H54 (cell line): ENCODE measurements around the gene PRDM2.

Experiments
- DNase-seq: peaks from one replicate; pipeline ENCODE4 v3.0.0; 2011; ENCODE audit warnings: low spot score, mixed read lengths; ENCODE audit not compliant: insufficient read length
- FAIRE-seq: peaks from 3 replicates; lab custom pipeline; 2011; peaks lifted over from hg19 to GRCh38; lab: Jason Lieb, UNC
- POLR2A ChIP-seq: IDR thresholded peaks from 2 replicates; pipeline ENCODE4 v1.6.1; 2011; ENCODE audit warnings: low read depth, mild to moderate bottlenecking, low read length

PRDM2 gene

DNA sequence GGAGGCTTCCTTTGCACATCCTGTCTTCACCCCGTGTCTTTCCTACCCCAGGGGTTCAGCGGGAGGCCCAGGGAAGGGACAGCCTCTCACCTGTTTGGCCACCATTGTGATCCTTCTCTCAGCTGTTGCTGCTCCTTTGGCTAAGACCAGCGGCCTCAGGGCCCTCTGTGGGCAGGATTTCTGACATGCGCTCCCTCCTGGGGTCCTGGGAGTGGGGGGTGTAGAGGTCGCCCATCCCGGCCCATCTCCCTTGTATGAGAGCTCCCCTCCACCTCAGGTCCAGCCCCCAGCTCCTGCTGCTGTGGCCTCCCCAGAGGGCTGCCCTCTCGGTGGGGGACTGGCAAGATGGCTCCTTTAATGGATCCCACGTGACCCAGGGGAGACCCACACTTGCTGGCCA, 120.5 kb downstream of the PRDM2 start:
- TF ChIP-seq POLR2A: no peak
- no peak for FAIRE-seq
- no peak for DNase-seq

DNA sequence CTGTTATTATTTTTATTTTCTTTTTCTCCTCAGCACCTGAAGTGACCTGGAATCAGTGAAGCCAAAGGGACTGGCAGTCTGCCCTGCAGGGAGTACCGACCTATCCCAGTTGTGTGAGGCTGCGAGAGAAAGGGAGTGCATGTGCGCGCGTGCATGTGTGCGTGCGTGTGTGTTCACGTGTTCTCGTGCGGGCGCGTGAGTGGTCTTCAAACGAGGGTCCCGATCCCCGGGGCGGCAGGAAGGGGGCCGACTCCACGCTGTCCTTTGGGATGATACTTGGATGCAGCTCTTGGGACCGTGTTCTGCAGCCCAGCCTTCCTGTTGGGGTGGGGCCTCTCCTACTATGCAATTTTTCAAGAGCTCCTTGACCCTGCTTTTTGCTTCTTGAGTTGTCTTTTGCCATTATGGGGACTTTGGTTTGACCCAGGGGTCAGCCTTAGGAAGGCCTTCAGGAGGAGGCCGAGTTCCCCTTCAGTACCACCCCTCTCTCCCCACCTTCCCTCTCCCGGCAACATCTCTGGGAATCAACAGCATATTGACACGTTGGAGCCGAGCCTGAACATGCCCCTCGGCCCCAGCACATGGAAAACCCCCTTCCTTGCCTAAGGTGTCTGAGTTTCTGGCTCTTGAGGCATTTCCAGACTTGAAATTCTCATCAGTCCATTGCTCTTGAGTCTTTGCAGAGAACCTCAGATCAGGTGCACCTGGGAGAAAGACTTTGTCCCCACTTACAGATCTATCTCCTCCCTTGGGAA, 123.3 kb downstream of the PRDM2 start:
- no peak for FAIRE-seq
- no peak for DNase-seq
- TF ChIP-seq POLR2A: no peak

DNA sequence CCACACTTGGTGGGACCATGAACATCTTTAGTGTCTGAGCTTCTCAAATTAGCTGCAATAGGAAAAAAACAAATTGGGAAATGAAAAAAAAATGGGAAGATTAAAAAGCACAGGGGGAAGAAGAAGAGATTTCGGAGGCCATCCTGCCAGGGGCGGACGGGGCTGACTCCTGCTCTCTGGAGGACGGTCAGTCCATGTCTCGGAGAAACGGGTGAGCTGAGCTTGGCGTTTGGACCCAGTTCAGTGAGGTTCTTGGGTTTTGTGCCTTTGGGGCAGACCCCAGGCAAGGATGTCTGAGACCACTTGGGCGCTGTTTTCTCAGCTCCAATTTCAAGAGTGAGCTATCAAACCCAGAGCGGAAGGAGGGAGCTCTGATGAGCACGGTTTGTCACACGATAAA, 123.9 kb downstream of the PRDM2 start:
- TF ChIP-seq POLR2A: no peak
- FAIRE-seq: no peak
- no peak for DNase-seq

DNA sequence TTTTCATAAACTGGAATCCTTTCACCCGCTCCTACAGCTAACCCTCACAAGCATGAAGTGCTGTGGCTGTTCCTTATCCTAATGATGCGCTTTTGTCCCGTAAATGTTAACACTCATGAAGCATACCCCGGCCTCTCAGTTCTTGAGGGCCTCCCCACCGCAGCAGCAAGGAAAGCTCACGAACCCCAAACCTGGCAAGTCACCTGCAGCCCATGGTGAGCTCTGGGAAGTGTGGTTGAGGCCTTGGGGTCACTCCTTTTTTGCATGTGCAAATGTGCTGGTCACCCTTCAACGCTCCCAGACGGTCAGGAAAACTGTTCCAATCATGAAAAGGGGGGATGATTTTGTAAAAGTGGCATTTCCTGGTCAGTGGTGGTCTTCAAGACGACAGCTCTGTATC, 124.6 kb downstream of the PRDM2 start:
- TF ChIP-seq POLR2A: no peak
- FAIRE-seq: no peak
- DNase-seq: no peak

- TF ChIP-seq POLR2A: no peak
- no peak for DNase-seq
- no peak for FAIRE-seq
Measured at GRCh38 chr1:13825033-13825432, 125.0 kb downstream of the PRDM2 start.

GRCh38 chr1:13826009-13826408, 126.0 kb downstream of the PRDM2 start:
- TF ChIP-seq POLR2A: no peak
- FAIRE-seq (no peak), DNase-seq (no peak)

DNA sequence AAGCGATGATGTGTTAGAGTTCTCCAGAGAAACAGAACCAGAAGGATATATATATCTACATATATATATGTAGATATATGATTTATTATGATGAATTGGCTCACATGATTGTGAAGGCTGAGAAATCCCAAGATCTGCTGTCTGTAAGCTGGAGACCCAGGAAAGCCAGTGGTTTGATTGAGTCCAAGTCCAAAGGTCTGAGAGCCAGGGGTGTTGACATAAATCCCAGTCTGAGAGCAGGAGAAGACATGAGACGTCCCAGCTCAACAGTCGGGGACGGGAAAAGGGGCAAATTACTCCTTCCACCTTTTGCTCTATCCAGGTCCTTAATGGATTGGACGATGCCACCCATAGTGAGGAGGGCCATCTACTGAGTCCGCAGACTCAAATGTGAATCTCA, 126.6 kb downstream of the PRDM2 start:
- FAIRE-seq: no peak
- no peak for DNase-seq

DNA sequence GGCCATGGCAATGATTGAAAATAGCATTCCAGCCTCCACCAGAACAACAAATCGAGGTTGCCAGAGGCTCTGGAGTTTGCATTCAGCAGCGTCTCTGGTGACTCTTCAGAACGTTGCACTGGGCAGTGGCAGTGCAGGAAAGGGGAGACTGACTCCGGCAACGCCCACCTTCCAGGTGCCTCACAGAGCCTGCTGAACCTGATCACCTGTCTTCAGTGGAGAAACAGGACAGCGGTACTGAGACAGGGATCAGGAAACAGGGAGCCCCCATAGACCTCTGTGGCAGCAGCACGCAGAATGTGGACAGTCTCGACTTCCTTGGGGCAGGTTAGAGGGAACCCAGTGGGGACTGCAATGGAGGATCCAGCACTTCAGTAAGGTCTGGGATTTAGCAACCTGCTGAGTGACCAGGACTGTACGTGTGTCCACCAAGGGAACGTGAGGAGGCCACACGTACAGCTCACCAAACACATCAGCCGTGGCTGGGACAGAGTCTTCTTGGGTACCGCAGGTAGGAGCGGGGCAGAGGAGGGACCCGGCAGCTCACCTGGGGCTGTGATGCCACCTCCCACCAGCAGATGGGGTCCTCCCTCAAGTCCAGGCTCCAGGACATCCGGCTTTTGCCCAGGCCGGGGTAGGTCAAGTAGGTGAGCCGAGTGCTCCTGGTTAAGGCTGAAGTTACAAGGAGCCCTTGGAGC, 128.6 kb downstream of the PRDM2 start:
- no peak for FAIRE-seq
- TF ChIP-seq POLR2A: no peak
- DNase-seq: no peak

More for the DNA sequence above, 126.6 kb downstream of the PRDM2 start:
- TF ChIP-seq POLR2A: no peak

- DNase-seq: no peak
- FAIRE-seq: no peak
- TF ChIP-seq POLR2A: no peak
Measured at GRCh38 chr1:13829152-13829769, 129.3 kb downstream of the PRDM2 start.

DNA sequence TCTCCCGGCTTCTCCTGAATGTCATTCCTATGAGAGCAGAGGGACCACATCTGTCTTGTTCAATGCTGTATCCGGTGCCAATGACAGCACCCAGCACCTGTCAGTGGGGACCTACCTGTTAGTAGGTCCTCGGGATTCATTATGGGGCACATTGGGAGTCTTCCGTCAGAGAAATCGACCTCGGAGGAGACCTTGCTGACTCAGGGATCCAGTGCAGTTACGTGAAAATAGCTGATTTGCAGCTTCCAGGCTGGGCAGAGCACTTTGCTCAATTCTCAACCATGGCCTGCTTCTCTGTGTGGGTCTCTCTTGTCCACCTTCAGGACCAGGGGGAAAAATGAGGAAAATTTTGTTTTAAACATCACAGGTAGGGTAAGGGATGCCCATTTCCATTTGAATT, 130.2 kb downstream of the PRDM2 start:
- TF ChIP-seq POLR2A: no peak
- DNase-seq (no peak), FAIRE-seq (no peak)

DNA sequence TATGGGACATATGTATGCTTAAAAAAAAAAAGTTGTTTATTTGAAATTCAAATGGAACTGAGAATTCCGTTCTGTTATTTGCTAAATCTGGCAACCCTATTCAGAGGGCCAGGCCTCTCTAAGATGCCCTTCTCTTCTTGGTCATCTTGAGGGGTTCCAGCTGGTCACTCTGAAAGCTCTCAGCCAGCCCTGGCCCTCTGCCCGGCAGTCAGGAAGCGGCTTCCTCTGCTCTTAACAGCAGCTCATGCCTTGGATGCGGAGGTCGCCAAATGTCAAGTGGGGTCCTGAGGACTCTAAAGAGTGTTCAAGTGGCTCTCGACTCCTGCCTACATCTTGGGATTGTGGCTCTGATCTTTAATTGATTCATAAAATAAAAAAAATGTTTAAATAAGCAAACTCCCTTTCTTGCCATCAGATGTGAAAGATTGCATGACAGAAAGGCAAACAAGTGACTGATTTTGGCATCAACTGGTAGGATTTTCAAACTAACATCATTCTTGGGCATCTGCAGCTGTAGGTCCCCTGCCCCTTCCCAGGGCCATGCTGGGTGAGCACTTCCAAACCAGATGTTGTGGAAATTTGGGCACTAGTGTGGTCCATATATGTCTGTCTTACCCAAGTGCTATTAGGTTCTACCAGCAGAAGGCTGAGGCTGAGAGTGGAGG, 130.8 kb downstream of the PRDM2 start:
- no peak for FAIRE-seq
- no peak for TF ChIP-seq POLR2A
- no peak for DNase-seq

GRCh38 chr1:13832100-13832499, 132.1 kb downstream of the PRDM2 start:
- DNase-seq (no peak), FAIRE-seq (no peak)
- no peak for TF ChIP-seq POLR2A

GRCh38 chr1:13832536-13832935, 132.5 kb downstream of the PRDM2 start:
- FAIRE-seq: no peak
- TF ChIP-seq POLR2A: no peak
- no peak for DNase-seq

GRCh38 chr1:13836136-13836535, 136.1 kb downstream of the PRDM2 start:
- FAIRE-seq (no peak), DNase-seq (no peak)
- no peak for TF ChIP-seq POLR2A
